Natural killer cell (primary cell): ENCODE results near the gene PROB1. TPM values are rescaled to one million over a fixed set of nuclear protein-coding genes. Genes with fewer than 3 reads are reported as not detected.

ENCODE experiments used
- ATAC-seq, 3 donors: fragments of 150-1000 bp in 2 of 3; fragments of 200-7000 bp in 1 of 3; cut with Tn5 transposase; 1 replicate in 1 of 3; 2 replicates in 2 of 3; pipeline ENCODE4 v1.10.0; 2021; ENCODE audit warnings: mild to moderate bottlenecking in 2 of 3, moderate library complexity in 2 of 3
- DNase-seq, 2 donors: peaks; one replicate each; pipeline versions ENCODE4 v3.0.0 to v3.0.0-alpha.2; 2013 to 2021; ENCODE audit warnings: mixed read lengths in 1 of 2
- H3K27ac ChIP-seq: one replicate; pipeline ENCODE4 v1.5.1; 2013; ENCODE audit warnings: mild to moderate bottlenecking, low read length
- H3K27me3 ChIP-seq: one replicate; pipeline ENCODE4 v1.6.1; 2013; ENCODE audit warnings: low read length; ENCODE audit not compliant: control insufficient read depth, insufficient read depth
- H3K36me3 ChIP-seq: one replicate; pipeline ENCODE4 v1.6.1; 2013; ENCODE audit warnings: low read length; ENCODE audit not compliant: control insufficient read depth, insufficient read depth
- H3K4me1 ChIP-seq: one replicate; pipeline ENCODE4 v1.6.1; 2013; ENCODE audit warnings: low read length; ENCODE audit not compliant: control insufficient read depth, insufficient read depth
- H3K4me3 ChIP-seq: one replicate; pipeline ENCODE4 v1.5.1; 2013; ENCODE audit warnings: low read length
- H3K9me3 ChIP-seq: one replicate; pipeline ENCODE4 v1.6.1; 2013; ENCODE audit warnings: low read length; ENCODE audit not compliant: control insufficient read depth, insufficient read depth
- H3K27ac Mint-ChIP-seq, 2 donors: one replicate each; pipeline ENCODE4 v1.8.0; 2022; ENCODE audit warnings: mild to moderate bottlenecking in 2 of 2, mixed read lengths in 2 of 2, moderate library complexity in 1 of 2
- H3K27me3 Mint-ChIP-seq, 2 donors: one replicate each; pipeline ENCODE4 v1.8.0; 2022; ENCODE audit warnings: low read depth in 2 of 2, mixed read lengths in 2 of 2
- H3K36me3 Mint-ChIP-seq: one replicate; pipeline ENCODE4 v1.8.0; 2022; ENCODE audit warnings: mixed read lengths
- H3K4me1 Mint-ChIP-seq, 2 donors: one replicate each; pipeline ENCODE4 v1.8.0; 2022; ENCODE audit warnings: mixed read lengths in 2 of 2
- H3K4me3 Mint-ChIP-seq: one replicate; pipeline ENCODE4 v1.8.0; 2022; ENCODE audit warnings: mild to moderate bottlenecking, moderate library complexity, mixed read lengths
- H3K9me3 Mint-ChIP-seq, 2 donors: one replicate each; pipeline ENCODE4 v1.8.0; 2022; ENCODE audit warnings: mixed read lengths in 2 of 2
- WGBS: methylation state at CpG from one replicate; pipeline ENCODE4 v1.1.7; 2013; ENCODE audit warnings: missing lambda C conversion rate; ENCODE audit not compliant: insufficient coverage; 5-methylcytosine and 5-hydroxymethylcytosine counted together
- intact Hi-C: fragments of 100-400 bp; cut with micrococcal nuclease; formaldehyde crosslinking; loops from one replicate; pipeline ENCODE4 v1.14.2; 2022
- total RNA-seq, 4 donors: library from RNA; stranded (reverse); fragments of 120-200 nt in 1 of 4; gene quantifications; one replicate each; pipeline versions ENCODE4 v1.2.3 to v1.2.4, GENCODE V29; 2013 to 2022
- TF ChIP-seq, protein P1 (sequence below): fragments of 200-600 bp; IDR thresholded peaks from one replicate; pipeline ENCODE4 v1.8.0; 2022; ENCODE audit warnings: antibody characterized with exemption

PROB1 gene
- total RNA-seq, 3 donors from 2014 or later (not counting 1 experiment from before 2014, with no cell fraction given): 0.91 to 1.0 (median 0.96) TPM

DNA sequence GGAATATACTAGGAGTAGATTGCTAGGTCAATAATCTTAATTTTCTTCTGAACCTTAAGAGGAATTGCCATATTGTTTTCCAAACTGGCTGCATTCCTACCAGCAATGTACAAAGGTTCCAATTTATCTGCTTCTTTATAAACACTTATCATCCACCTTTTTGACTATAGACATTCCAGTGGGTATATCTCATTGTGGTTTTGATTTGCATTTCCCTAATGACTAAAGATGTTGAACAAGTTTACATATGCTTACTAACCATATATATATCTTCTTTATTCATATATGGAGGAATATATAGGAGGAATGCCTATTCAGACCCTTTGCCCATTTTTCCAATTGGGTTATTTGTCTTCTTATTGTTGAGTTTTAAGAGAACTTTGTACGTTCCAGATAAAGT, 36.8 kb upstream of the PROB1 start:
- intact Hi-C loops: no loop called here
- Mint-ChIP-seq H3K4me3 (no peak overlapping the region), H3K4me1 (no peaks in the 10 kb centered on the region), H3K9me3 (no peaks in the 10 kb centered on the region), H3K27me3 (no peaks in the 10 kb centered on the region), H3K27ac (no peak overlapping the region), H3K36me3 (no peaks in the 10 kb centered on the region)
- Histone ChIP-seq H3K9me3 (no peaks in the 10 kb centered on the region), H3K27ac (no peak overlapping the region), H3K36me3 (no peaks in the 10 kb centered on the region), H3K27me3 (no peaks in the 10 kb centered on the region), H3K4me1 (no peaks in the 10 kb centered on the region), H3K4me3 (no peak overlapping the region)
- TF ChIP-seq, protein P1, sequence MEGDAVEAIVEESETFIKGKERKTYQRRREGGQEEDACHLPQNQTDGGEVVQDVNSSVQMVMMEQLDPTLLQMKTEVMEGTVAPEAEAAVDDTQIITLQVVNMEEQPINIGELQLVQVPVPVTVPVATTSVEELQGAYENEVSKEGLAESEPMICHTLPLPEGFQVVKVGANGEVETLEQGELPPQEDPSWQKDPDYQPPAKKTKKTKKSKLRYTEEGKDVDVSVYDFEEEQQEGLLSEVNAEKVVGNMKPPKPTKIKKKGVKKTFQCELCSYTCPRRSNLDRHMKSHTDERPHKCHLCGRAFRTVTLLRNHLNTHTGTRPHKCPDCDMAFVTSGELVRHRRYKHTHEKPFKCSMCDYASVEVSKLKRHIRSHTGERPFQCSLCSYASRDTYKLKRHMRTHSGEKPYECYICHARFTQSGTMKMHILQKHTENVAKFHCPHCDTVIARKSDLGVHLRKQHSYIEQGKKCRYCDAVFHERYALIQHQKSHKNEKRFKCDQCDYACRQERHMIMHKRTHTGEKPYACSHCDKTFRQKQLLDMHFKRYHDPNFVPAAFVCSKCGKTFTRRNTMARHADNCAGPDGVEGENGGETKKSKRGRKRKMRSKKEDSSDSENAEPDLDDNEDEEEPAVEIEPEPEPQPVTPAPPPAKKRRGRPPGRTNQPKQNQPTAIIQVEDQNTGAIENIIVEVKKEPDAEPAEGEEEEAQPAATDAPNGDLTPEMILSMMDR: no peak
- no peak for DNase-seq
- ATAC-seq: no peak
- WGBS: no CpG with 5 or more reads among the region's 1 CpG

DNA sequence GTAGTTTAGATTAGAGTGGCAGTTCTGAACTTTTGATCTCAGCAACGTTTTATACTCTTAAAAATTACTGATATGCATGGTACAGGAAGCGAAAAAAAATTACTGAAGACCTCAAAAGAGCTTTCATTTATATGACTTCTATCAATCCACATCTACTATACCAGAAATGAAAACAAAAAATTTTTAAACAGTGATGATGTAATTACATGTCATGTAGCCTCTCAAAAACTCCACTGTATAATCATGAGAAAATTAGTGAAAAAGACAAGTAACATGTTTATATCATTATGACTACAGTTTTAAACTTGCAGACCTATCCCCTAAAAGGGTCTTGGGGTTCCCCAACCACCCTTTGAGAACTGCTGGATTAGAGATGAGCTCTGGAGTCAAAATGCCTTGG, 35.1 kb upstream of the PROB1 start:
- Mint-ChIP-seq H3K27me3 (no peaks in the 10 kb centered on the region), H3K27ac (no peak overlapping the region), H3K4me3 (no peak overlapping the region), H3K36me3 (peaks cover 2% of the 10 kb centered on the region), H3K9me3 (no peaks in the 10 kb centered on the region), H3K4me1 (no peaks in the 10 kb centered on the region)
- H3K4me3 ChIP-seq: no peak overlapping the region
- intact Hi-C loops: no loop called here
- ATAC-seq: no peak
- H3K4me1 ChIP-seq: no peaks in the 10 kb centered on the region
- DNase-seq: no peak
- H3K27ac ChIP-seq: no peak overlapping the region
- no CpG with 5 or more reads among the region's 2 CpGs for WGBS
- no peaks in the 10 kb centered on the region for H3K36me3 ChIP-seq
- TF ChIP-seq, protein P1: no peak
- H3K9me3 ChIP-seq: no peaks in the 10 kb centered on the region
- H3K27me3 ChIP-seq: no peaks in the 10 kb centered on the region

DNA sequence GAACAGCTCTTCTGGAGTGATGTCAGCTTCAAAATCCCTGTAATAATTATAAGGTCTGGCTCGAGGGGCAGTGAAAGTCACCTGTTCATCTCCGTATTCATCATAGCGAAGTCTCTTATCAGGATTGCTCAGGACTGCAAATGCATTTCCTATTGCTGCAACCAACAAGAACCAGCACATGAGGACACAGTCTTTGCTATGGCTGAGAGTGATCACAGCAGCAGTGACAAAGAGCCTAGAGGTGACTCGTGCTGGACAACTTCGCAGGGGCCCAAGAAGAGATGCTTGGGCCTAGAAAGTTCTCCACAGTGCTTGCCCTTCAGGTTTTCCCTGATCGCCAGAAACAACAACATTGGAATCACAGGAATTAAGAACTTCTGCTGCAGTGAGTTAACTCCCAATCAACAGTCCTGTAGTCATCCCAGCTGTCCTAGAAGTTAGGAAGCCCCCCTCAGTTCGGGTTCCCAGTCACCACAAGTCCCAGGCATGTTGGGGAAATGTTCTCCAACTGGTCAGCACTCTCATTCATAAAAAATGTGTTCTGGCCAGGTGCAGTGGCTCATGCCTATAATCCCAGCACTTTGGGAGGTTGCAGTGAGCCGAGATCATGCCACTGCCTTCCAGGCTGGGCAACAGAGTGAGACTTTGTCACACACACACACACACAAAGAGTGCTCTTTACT, 31.4 kb upstream of the PROB1 start:
- no peak for ATAC-seq
- no peak overlapping the region for H3K4me3 ChIP-seq
- 86% methylated on average over 8 of the region's 8 CpGs for WGBS
- intact Hi-C loops: no loop called here
- no peaks in the 10 kb centered on the region for H3K9me3 Mint-ChIP-seq
- H3K36me3 Mint-ChIP-seq: peaks cover 7% of the 10 kb centered on the region
- no peak overlapping the region for H3K27ac ChIP-seq
- H3K4me3 Mint-ChIP-seq: no peak overlapping the region
- no peaks in the 10 kb centered on the region for H3K27me3 ChIP-seq
- no peaks in the 10 kb centered on the region for H3K4me1 ChIP-seq
- H3K9me3 ChIP-seq: no peaks in the 10 kb centered on the region
- H3K27me3 Mint-ChIP-seq: no peaks in the 10 kb centered on the region
- no peaks in the 10 kb centered on the region for H3K36me3 ChIP-seq
- no peak overlapping the region for H3K27ac Mint-ChIP-seq
- no peak for DNase-seq
- peaks cover 6 to 7% of the 10 kb centered on the region in 2 donors for H3K4me1 Mint-ChIP-seq
- TF ChIP-seq, protein P1: no peak

DNA sequence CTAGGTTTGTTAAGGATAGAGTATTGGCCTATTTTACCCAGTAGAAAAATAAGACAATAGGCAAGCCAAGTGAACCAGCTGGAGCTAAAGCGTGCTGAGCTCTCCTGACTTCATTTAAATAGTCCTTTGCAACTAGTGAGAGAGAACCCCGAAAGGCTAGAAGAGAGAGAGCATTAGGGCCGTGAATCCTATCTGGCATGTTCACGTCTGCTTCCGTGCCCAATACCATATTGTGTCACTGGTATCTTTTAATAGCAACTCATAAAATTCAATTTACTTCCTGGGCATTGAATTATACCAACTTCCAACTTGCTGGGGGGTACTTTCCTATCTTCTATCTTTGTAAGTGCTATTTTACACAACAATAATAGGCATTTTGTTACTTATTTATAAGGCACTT, 30.6 kb upstream of the PROB1 start:
- Mint-ChIP-seq H3K4me1 (peaks cover 6 to 7% of the 10 kb centered on the region in 2 donors), H3K9me3 (no peaks in the 10 kb centered on the region), H3K27ac (no peak overlapping the region), H3K36me3 (peaks cover 7% of the 10 kb centered on the region), H3K4me3 (no peak overlapping the region), H3K27me3 (no peaks in the 10 kb centered on the region)
- TF ChIP-seq, protein P1: no peak
- intact Hi-C loops: no loop called here
- Histone ChIP-seq H3K36me3 (no peaks in the 10 kb centered on the region), H3K9me3 (no peaks in the 10 kb centered on the region), H3K27ac (no peak overlapping the region), H3K27me3 (no peaks in the 10 kb centered on the region), H3K4me3 (no peak overlapping the region), H3K4me1 (no peaks in the 10 kb centered on the region)
- ATAC-seq: no peak
- DNase-seq: no peak
- WGBS: 100% methylated on average over 5 of the region's 5 CpGs
